Esophagus squamous epithelium (tissue), 5 donors: ENCODE results near the gene GALNT2. TPM values are rescaled to one million over a fixed set of nuclear protein-coding genes. Genes with fewer than 3 reads are reported as not detected.

ENCODE experiments used
- DNase-seq: peaks from one replicate; lab custom pipeline; 2025; lab: John Stamatoyannopoulos, UW
- H3K27ac ChIP-seq, 4 donors: fragments of 200-600 bp; sonication (generic); one replicate each; pipeline ENCODE4 v1.5.1; 2016 to 2019; ENCODE audit warnings: mild to moderate bottlenecking in 1 of 4
- H3K27me3 ChIP-seq, 4 donors: fragments of 200-600 bp; sonication (generic); 1 replicate in 3 of 4; 2 replicates in 1 of 4; pipeline versions ENCODE4 v1.5.1 to v1.6.0; 2017 to 2021; ENCODE audit warnings: antibody characterized with exemption in 1 of 4
- H3K36me3 ChIP-seq, 3 donors: fragments of 200-600 bp; sonication (generic); one replicate each; pipeline ENCODE4 v1.5.1; 2016 to 2019
- H3K4me1 ChIP-seq, 3 donors: fragments of 200-600 bp; sonication (generic); one replicate each; pipeline ENCODE4 v1.5.1; 2017 to 2019
- H3K4me3 ChIP-seq, 4 donors: fragments of 200-600 bp; sonication (generic); 1 replicate in 3 of 4; 2 replicates in 1 of 4; pipeline ENCODE4 v1.5.1; 2016 to 2019; ENCODE audit warnings: mild to moderate bottlenecking in 2 of 4, moderate library complexity in 1 of 4
- H3K9me3 ChIP-seq, 3 donors: fragments of 200-600 bp; sonication (generic); one replicate each; pipeline ENCODE4 v1.5.1; 2016 to 2019
- CTCF ChIP-seq, 6 experiments: fragments of 450-650 bp in 4 of 6; fragments of 200-600 bp in 2 of 6; sonication (generic) in 2 of 6; IDR thresholded peaks; one replicate each; pipeline ENCODE4 v1.5.1; 2016 to 2019; ENCODE audit warnings: antibody characterized with exemption in 6 of 6, mild to moderate bottlenecking in 4 of 6, moderate library complexity in 4 of 6
- POLR2A ChIP-seq, 4 donors: fragments of 450-650 bp; IDR thresholded peaks; one replicate each; pipeline ENCODE4 v1.6.1; 2017; ENCODE audit warnings: antibody characterized with exemption in 4 of 4, mild to moderate bottlenecking in 4 of 4, moderate library complexity in 3 of 4
- WGBS, 2 donors: methylation state at CpG; one replicate each; pipeline ENCODE4 v1.1.5; 2018; 5-methylcytosine and 5-hydroxymethylcytosine counted together
- intact Hi-C: fragments of 100-400 bp; cut with DNase I; formaldehyde crosslinking; loops from one replicate; pipeline ENCODE4 v1.15.0; 2022
- total RNA-seq, 4 donors: library from RNA; depleted of rRNA; stranded (reverse); fragments of >200 nt; gene quantifications; one replicate each; pipeline ENCODE4 v1.1.0, GENCODE V29; 2016
- donor health status: DM: yes; HTN: yes; CAD: no.

Gene GALNT2
- total RNA-seq, 4 donors from 2014 or later: 25.8 to 36.2 (median 31.0) TPM

GRCh38 chr1:230273141-230273710 is 206.2 kb downstream of the GALNT2 start:
- no peak for DNase-seq
- TF ChIP-seq CTCF (IDR thresholded peaks at IDR 0.05) (no peak), POLR2A (IDR thresholded peaks at IDR 0.05) (no peak)
- WGBS, 2 donors: 75 to 90% methylated on average over 4 to 7 of the region's 7 CpGs
- intact Hi-C loops: no loop called here
- Histone ChIP-seq H3K27me3 (no peaks in the 10 kb centered on the region), H3K9me3 (no peaks in the 10 kb centered on the region), H3K27ac (peak overlapping the region in 1 of 4 donors; percentile 34), H3K36me3 (peaks cover 0 to 70% (median 6%) of the 10 kb centered on the region in 3 donors), H3K4me3 (no peak overlapping the region), H3K4me1 (peaks cover 0 to 49% (median 7%) of the 10 kb centered on the region in 3 donors)

- WGBS, 2 donors: 60 to 73% methylated on average over 10 to 13 of the region's 15 CpGs
- intact Hi-C loops: no loop called here
- H3K9me3 ChIP-seq: no peaks in the 10 kb centered on the region
- H3K4me3 ChIP-seq: no peak overlapping the region
- TF ChIP-seq POLR2A (IDR thresholded peaks at IDR 0.05) (no peak), CTCF (IDR thresholded peaks at IDR 0.05) (no peak)
- no peak for DNase-seq
- peaks cover under 1 to 77% (median 6%) of the 10 kb centered on the region in 3 donors for H3K36me3 ChIP-seq
- H3K27me3 ChIP-seq: no peaks in the 10 kb centered on the region
- H3K4me1 ChIP-seq: peaks cover 0 to 40% (median 4%) of the 10 kb centered on the region in 3 donors
- H3K27ac ChIP-seq: peak overlapping the region in 1 of 4 donors; percentile 34
These were observed 207.2 kb downstream of the GALNT2 start for GRCh38 chr1:230274254-230274653.

- TF ChIP-seq POLR2A (IDR thresholded peaks at IDR 0.05) (no peak), CTCF (IDR thresholded peaks at IDR 0.05) (no peak)
- H3K27me3 ChIP-seq: no peaks in the 10 kb centered on the region
- peaks cover 0 to 22% (median 0%) of the 10 kb centered on the region in 3 donors for H3K4me1 ChIP-seq
- DNase-seq: no peak
- intact Hi-C loops: no loop called here
- H3K36me3 ChIP-seq: peaks cover 6 to 91% (median 16%) of the 10 kb centered on the region in 3 donors
- 100% methylated on average over 2 to 4 of the region's 5 CpGs for WGBS, 2 donors
- H3K27ac ChIP-seq: no peak overlapping the region
- no peaks in the 10 kb centered on the region for H3K9me3 ChIP-seq
- no peak overlapping the region for H3K4me3 ChIP-seq
These were observed 209.4 kb downstream of the GALNT2 start for GRCh38 chr1:230276401-230276800.

- 64 to 75% methylated on average over 15 of the region's 15 CpGs for WGBS, 2 donors
- no peak for TF ChIP-seq POLR2A (IDR thresholded peaks at IDR 0.05)
- TF ChIP-seq CTCF (IDR thresholded peaks at IDR 0.05): no peak
These were observed 210.4 kb downstream of the GALNT2 start for GRCh38 chr1:230277201-230278025.

GRCh38 chr1:230278376-230278775 is 211.3 kb downstream of the GALNT2 start:
- TF ChIP-seq CTCF (IDR thresholded peaks at IDR 0.05): no peak
- TF ChIP-seq POLR2A (IDR thresholded peaks at IDR 0.05): no peak
- DNase-seq: no peak
- H3K9me3 ChIP-seq: no peaks in the 10 kb centered on the region
- peaks cover 6 to 84% (median 12%) of the 10 kb centered on the region in 3 donors for H3K36me3 ChIP-seq
- no peak overlapping the region for H3K4me3 ChIP-seq
- no peaks in the 10 kb centered on the region for H3K27me3 ChIP-seq
- intact Hi-C loops: no loop called here
- H3K4me1 ChIP-seq: peaks cover 0 to 10% (median 0%) of the 10 kb centered on the region in 3 donors
- no peak overlapping the region for H3K27ac ChIP-seq
- WGBS, 2 donors: 95 to 97% methylated on average over 3 to 7 of the region's 7 CpGs

More at GRCh38 chr1:230277201-230278025, 210.4 kb downstream of the GALNT2 start:
- no peaks in the 10 kb centered on the region for H3K9me3 ChIP-seq
- H3K4me1 ChIP-seq: peaks cover 0 to 14% (median 0%) of the 10 kb centered on the region in 3 donors
- H3K36me3 ChIP-seq: peaks cover 6 to 84% (median 12%) of the 10 kb centered on the region in 3 donors
- intact Hi-C loops: no loop called here
- H3K27ac ChIP-seq: no peak overlapping the region
- no peaks in the 10 kb centered on the region for H3K27me3 ChIP-seq
- H3K4me3 ChIP-seq: no peak overlapping the region
- no peak for DNase-seq
